Activated CD4-positive, alpha-beta T cell treated with anti-CD3 and anti-CD28 coated beads, Interleukin-2, amount 50 U/mL, for 1 hour (primary cell): Measurements from ENCODE around the gene EIF4G3.
"Not testable (repeated sequence)": the region's sequence is repeated elsewhere in the genome, so short reads cannot be mapped to it uniquely, and the experiment has no call there.

Experiments
- DNase-seq: peaks from one replicate; pipeline ENCODE4 v3.0.0-alpha.2; 2020

The EIF4G3 gene

DNA sequence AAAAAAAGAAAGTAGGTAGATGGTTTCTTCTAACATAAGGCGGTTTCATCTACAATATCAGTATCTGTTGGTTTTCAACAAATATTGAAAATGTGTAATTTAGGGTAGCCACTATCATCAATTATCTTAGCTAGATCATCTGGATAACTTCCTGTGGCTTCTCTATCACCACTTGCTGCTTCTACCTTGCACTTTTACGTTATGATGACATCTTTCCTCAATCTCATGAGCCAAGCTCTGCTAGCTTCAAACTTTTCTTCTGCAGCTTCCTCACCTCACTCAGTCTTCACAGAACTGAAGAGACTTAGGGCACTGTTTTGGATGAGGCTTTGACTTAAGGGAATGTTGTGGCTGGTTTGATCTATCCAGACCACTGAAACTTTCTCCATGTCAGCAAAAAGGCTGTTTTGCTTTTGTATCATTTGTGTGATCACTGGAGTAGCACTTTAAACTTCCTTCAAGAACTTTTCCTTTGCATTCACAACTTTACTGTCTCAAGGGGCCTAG is 244.7 kb downstream of the EIF4G3 start:
- no peak for DNase-seq

DNA sequence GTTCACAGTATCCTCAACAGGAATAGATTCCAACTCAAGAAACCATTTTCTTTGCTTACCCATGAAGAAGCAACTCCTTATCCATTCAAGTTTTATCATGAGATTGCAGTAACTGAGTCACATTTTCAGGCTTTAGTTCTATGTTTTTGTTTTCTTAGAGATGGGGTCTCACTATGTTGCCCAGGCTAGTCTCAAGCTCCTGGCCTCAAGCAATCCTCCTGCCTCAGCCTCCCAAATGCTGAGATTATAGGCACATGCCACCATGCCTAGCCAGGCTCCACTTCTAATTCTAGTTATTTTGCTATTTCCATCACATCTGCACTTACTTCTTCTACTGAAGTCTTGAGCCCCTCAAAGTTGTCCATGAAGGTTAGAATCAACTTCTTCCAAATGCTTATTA is 246.3 kb downstream of the EIF4G3 start:
- DNase-seq: no peak

DNA sequence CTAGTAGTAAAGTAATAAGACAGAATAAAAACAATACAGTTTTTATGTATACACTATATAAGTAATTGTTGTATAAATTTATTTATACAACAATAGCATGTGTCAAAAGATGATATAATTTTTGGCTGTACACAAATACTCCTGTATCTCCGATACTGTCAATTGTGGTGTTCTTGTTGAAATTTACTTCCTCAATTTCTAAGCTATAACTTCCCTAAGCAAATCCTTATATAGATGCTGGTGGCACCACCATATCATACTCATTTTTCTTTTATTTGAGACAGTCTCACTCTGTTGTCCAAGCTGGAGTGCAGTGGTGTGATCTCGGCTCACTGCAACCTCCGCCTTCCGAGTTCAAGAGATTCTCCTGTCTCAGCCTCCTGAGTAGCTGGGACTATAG is 248.6 kb downstream of the EIF4G3 start:
- DNase-seq: no peak

DNA sequence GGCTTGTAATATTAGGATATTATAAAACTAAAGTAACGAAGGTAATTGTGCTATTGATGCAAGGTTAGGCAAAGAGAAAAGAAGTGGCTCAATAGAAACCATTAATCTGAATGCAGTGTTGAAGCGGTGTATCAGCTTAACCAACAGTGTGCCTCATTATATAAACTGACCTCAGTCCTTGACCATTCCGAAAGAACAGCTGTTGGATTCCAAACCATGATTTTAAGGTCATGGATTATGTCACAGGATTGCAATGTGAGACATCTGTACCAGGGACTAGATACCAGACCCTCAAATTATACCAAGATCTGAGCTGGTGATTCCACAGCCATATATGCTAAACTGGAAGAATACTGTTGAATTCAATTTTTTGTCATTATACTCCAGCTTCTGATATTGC is 255.4 kb downstream of the EIF4G3 start:
- DNase-seq: no peak

DNA sequence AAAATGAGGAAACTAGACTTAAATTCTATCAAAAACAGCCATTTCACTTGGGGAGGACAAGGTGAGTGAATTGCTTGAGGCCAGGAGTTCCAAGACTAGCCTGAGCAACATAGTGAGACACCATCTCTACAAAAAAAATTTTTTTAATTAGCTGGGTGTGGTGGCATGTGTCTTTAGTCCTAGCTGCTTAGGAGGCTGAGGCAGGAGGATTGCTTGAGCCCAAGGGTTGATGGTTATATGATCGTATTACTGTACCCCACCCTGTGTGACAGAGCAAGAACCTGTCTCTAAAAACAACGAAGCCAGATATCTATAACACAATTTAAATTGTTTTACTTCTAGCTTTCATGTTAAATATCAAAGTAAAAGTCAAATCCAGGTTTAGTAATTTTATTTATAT is 263.5 kb downstream of the EIF4G3 start:
- no peak for DNase-seq

DNA sequence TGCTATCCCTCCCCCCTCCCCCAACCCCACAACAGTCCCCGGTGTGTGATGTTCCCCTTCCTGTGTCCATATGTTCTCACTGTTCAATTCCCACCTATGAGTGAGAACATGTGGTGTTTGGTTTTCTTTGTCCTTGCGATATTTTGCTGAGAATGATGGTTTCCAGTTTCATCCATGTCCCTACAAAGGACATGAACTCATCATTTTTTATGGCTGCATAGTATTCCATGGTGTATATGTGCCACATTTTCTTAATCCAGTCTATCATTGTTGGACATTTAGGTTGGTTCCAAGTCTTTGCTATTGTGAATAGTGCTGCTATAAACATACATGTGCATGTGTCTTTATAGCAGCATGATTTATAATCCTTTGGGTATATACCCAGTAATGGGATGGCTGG is 269.2 kb downstream of the EIF4G3 start:
- DNase-seq: not testable (repeated sequence)

DNA sequence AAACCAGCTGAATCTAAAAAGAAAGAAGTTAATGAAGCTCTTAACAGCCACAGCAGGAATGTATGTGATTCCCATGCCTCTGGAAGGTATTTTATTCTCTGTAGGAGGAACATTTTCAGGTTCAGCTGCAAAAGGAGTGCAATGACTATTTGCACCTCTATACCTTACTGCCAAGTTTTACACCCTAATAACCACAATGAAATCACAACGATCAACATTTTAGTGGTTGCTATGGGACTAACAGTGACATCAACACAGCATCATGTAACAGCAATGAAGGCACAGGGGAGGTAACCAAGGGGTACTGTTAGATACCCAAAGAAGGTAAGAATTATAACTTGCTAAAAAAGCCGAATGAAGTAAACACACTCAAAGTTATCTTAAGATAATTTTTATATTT is 273.3 kb downstream of the EIF4G3 start:
- no peak for DNase-seq

DNA sequence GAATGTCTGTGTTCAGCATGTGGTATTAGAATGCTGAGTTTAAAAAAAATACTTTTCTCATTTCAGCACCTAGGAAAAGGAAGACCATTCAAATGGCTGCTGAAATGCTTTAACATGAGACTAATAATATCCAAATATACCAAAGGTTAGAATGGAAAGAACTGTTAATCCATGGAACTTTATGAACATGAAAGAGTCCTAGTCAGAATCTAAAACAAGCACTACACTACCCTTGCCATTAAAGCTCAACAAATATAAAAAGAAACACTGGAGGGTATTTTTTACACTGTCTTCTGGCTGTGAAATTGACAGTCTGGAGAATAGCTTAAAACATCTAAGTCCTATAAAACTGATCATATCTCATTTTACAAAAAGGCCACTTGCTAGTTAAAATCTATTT is 276.6 kb downstream of the EIF4G3 start:
- no peak for DNase-seq

DNA sequence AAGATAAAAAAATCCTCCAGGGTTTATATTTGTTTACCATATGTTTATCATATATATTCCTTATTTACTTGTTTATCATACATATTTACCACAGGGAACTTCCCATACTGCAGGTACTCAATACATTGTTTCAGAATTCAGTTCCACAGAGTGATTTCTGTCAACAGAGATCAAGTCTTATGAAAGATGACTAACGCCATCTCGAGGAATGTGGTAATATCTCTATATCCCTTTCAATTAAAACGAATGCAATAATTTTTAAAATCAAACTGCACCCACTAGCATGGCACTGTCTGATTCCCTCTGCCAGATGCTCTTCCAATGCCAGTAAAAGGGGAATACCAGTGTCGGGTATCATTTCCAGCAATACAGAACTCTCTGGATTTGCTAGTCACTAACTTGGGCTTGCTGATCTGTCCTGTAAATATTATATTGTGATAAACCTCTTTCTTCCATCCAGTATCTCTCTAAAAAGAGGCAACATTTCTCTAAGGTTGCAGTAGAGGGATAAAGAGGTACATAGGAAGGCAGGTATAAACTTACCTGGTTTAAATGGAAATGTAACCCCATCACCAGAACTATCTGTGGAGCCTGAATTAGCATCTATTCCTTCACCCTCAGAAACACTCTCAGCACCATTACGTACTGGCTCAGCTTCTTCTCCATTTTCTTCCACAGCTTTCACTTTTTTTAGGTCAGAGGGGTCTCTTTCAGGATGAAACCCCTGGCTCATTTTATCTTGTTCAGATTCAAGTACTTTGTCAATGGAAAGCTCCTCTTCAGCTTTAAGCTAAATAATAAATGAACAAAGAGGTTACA is 277.3 kb downstream of the EIF4G3 start:
- DNase-seq: no peak

DNA sequence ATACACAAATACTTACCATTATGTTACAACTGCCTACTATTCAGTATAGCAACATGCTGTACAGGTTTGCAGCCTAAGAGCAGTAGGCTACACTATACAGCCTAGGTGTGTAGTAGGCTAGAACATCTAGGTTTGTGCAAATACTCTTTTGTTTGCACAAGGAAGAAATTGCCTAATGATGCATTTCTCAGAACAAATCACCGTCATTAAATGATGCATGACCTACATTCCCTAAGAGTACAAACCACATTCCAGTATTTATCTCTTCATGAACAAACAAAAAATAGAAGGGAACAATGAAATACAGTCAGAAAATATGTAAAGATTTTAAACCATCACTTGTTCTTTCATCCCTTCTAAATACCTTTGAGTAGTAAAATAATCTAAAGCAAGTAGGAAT is 279.9 kb downstream of the EIF4G3 start:
- no peak for DNase-seq

DNA sequence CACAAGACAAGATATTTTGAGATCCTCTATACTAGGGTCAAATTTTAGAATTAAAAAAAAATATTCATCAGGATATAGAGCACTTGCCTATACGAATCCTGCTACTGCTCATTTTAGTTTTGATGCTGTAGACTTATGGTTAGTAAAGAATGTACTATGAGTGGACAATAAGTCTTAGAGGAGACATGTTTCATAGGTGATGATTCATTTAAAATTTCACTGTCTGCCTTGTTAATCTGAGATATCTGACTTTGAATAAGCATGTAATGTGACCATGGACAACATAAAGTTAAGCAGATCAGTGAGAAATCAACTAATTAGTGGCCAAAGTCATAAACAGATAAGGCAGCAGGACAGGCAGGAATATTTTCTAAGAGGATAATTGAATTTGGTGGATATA is 282.8 kb downstream of the EIF4G3 start:
- DNase-seq: no peak

DNA sequence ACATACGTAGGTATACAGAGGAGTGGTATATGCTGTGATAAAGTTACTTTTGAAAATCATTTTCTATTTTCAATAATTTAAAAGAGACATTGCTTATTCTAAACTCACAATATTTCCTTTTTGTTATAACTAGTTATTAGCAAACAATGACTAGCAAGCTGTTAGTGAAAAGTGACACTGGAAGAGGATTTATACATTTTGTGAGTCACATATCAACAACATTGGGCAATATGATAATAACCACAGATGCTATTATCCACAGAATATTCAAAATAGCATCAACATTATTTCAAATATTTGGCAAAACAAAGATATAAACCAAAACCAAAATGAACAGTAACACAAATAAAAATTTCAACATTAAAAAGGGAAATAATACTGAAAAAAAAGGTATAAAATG is 285.6 kb downstream of the EIF4G3 start:
- DNase-seq: no peak

DNA sequence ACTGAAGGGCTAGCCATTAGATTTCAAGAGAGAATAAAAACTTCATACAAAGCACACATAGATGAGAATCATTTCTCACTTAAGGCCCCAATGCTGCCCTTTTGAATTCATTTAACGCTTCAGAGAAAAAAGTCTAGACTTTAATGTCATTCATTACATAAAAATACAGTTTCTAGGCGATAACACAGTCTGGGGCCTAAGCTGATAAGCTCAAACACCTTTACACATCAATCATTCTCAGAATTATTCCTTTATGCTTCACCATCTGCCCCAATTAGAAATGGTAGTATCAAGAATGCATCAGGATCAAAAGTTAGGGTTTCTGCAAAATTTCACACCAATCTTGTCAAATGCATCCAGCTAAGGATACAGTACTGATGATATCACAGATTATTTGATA is 289.5 kb downstream of the EIF4G3 start:
- no peak for DNase-seq

DNA sequence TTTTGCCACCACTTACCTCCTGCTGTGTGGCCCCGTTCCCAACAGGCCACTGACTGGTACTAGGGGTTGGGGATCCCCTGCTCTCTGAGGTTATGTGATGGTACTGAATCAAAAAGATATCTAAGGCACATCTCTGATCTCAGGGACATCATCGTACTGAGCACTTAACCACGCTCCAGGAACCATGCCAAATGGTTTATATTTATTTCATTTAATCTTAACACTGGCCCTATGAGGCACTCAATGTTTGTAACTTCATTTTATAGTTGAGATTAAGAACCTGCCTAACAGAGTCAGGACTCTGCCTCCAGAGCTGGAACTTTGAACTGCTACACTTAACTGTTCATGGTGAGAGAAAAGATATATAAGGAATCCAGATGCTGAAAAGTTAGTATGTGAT is 291.6 kb downstream of the EIF4G3 start:
- DNase-seq: no peak

DNA sequence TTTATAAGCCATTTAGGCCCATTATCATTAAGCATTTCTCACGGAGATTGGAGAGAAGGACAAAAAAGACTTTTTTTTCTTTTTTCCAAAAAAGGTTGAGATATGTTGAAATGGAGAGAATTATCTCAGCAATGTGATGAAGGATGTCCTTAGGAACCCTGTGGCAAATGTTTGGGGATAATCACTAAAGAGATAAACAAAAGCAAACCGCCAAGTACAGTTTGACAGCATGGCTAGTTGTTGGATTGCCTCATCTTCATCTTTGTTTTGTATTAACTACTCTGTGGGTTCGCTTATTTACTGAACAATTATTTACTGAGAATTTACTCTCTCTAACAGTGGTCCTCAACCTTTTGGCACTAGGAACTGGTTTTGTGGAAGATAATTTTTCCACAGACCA is 292.2 kb downstream of the EIF4G3 start:
- no peak for DNase-seq

DNA sequence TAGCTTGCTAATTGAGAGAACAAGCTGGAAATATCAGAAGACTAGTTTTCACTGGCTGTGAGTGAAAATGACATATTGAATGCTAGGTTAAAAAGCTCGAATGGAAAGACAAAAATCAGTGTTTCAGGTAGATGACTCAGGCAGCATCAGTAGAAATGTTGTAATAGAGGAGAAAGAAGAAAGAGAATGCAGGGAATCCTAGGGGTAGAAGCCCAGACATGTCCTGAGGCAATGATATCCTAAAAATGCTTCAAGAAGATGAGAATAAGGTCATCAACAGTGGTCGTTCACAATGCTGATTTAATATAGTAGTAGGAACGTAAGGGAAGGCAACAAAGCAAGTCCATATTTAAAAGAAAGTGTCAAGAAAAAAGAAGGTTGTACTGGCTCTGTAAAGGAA is 292.9 kb downstream of the EIF4G3 start:
- DNase-seq: no peak

DNA sequence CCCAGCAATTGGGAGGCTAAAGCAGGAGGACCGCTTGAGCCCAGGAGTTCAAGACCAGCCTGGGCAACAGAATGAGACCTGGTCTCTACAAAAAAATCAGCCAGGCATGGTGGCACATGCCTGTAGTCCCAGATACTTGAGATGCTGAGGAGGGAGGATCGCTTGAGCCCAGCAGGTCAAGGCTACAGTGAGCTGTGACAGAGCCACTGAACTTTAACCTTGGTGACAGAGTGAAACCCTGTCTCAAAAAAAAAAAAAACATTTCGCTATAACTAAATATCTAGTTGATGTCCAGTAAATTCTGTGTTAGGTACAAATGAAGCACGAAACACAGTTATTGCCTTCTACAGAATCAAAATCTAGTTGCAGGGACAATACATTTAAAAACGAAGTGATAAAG is 293.9 kb downstream of the EIF4G3 start:
- no peak for DNase-seq

DNA sequence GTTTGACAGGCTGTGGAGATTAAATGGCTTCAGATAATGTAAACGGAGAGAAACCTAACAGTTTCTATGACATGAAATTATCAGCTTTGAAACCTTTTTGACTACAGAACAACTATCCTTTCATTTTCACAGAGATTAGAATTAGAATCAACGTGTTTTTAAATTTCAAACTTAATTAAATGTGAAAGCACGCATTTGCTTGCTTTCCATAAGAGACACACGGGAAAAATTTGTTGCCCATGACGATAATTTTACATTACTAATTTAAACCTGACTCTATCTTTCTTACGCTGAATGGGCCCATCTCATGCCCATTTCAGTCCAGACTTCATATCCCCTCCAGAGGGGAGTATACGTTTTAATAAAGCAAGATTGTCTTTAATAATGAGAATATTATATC is 297.9 kb downstream of the EIF4G3 start:
- DNase-seq: no peak

DNA sequence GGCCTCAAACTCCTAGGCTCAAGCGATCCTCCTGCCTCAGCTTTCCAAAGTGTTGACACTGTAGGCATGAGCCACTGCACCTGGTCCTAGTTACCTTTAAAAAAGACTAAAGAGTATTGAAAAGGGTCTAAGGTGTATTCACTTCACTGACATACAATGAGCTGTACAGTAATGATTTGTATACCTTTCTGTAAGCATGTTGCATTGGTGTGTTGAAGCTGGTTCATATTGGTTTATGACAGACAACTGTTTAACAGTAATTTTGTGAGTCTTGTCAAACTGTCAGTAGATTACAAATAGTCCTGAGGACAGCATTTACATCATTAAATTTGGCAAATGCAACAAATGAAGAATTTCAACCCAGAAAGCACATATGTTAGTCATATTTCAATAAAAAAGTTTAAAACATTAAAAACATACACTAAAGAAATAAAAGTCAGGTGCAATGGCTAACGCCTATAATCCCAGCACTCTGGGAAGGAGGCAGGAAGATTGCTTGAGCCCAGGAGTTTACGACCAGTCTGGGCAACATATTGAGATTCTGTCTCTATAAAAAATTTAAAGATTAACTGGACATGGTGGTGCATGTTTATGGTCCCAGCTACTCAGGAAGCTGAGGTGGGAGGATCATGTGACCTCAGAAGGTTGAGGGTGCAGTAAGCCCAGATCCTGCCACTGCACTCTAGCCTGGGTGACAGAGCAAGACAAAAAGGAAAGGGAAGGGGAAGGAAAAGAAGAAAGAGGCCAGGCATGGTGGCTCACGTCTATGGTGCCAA is 301.3 kb downstream of the EIF4G3 start:
- no peak for DNase-seq

DNA sequence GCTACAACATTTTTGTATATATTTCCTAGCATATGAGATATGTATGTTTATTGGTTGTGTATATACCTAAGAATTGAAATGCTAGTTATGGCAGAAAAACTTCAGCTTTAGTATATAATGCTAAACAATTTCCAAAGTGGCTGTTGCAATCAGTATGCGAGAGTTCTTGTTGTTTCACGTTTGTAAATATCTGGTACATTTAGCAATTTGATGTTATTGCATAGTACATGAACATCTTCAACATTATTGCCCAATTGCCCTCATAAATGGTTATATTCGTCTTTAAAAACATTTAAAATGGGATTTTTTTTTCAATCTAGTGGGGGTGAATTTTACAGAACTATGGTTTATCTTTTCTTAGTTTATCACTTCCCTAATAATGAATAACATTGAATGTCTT is 303.4 kb downstream of the EIF4G3 start:
- no peak for DNase-seq

DNA sequence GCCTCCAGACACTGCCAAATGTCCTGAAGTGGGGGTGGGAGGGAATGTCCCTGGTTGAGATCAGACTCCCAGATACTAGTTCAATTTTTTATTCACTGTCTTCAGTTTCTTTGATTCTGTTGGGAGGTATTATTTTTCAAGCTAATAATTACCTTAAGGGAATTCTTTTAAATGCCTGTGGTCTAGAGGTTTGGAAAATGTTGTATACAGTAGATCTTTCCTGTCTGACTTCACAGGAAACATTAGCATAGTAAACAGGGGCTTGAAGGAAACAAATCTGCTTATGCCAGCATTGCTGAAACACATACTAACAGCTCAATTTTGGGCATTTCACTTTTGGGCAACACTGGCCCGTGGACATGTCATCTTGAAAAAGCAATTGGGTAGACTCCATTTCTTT is 305.3 kb downstream of the EIF4G3 start:
- no peak for DNase-seq

DNA sequence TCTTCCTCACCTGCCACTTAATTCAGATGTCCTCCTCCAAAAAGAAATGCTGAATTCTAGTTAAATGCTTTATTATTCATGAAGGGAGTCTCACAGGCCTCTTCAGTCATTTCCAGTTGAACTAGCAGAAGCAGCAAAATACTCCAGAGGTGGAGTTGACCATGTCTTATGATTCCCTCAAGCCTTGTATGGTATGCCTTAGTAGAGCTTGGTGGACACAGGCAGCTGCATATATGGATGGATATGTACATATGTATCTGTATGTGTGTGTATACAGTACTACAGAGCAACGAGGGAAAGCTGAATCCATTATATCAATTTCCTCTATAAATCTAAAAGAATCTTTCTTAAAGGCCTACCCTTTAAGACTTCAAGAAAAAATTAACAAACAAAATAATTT is 306.0 kb downstream of the EIF4G3 start:
- DNase-seq: no peak

DNA sequence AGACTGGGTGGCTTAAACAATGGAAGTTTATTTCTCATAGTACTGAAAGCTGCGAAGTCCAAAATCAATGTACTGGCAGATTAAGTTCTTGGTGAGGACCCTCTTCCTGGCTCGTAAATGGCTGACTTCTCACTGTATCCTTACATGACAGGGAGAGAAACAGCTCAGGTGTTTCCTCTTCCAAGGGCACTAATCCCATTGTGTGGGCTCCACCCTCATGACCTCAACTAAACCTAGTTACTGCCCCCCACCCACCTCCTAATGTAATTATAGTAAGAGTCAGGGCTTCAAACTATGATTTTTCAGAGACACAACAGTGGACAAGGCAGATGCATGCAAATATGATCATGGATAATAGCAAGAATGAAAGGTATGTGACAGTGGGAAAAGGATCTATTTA is 308.4 kb downstream of the EIF4G3 start:
- no peak for DNase-seq

DNA sequence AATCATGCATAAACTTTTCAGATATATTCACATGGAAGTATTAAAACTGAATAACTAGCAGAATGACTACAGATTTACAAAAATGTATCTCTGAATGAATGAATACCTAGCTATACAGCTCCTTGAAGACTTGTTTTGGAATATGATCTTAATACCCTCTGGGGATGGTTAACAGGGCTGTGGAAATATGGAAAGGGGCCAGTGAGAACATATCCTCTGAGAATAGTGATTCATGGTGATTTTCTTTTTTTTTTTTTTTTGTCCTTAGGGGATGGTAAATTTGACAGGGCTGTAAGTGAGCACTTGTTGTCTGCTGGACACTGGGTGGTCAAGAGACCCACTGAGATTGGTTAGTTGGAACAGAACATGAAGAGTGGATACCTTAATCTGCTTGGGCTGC is 308.9 kb downstream of the EIF4G3 start:
- no peak for DNase-seq
